ENCODE measurements around the gene DCAF12L1. TPM values are rescaled to one million over a fixed set of nuclear protein-coding genes. Genes with fewer than 3 reads are reported as not detected.
A peak's percentile ranks its signal among the peaks of the same experiment; 100 is the strongest.

Gene DCAF12L1
- total RNA-seq (ENCODE audit: low replicate concordance) = 0.56 and 0.83 TPM in 2 replicates
- long read RNA-seq = 0 reads

DNA sequence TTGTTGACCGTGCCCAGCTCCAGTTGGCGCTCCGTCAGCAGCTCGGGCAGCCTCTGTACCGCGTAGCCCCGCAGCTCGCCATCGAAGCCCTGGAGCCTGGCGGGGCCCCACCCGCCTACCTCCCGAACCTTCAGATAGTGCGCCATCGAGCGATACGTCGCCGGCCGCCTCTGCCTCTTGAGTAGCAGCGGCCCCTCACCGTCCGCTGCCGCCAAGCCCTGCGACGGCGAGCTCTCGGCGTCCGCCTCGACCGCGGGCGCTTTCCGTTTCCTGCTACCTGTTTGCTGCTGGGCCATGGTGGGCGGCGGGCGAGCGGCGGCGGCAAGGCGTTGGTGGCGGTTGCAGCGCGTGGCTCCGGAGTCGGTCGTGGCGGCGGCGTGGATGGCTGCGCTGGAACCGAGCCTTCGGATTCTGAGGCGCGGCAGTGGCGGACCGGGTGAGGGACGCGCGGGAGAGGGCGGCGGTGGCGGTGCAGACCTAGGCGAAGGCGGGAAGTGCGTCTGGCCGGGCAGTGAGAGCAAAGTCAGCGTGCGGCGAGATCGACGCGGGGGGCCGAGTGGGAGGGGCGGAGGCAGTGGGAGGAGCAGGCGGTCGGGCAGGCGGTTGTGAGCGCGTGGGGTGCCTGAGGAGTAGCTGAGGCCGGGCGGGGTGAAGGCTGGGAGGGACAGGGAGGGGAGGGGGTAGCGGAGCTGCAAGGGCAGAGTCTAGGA, at the start of gene DCAF12L1:
DCAF12L1 (minus strand) TSS at position 502 of the 710 bp plus-strand sequence; CDS start at position 296, 206 bp downstream.
- no peaks in the 10 kb centered on the region for H3K36me3 Mint-ChIP-seq
- H3K4me1 Mint-ChIP-seq (ENCODE audit: unreplicated experiment) = no peaks in the 10 kb centered on the region
- TF ChIP-seq, protein P1, sequence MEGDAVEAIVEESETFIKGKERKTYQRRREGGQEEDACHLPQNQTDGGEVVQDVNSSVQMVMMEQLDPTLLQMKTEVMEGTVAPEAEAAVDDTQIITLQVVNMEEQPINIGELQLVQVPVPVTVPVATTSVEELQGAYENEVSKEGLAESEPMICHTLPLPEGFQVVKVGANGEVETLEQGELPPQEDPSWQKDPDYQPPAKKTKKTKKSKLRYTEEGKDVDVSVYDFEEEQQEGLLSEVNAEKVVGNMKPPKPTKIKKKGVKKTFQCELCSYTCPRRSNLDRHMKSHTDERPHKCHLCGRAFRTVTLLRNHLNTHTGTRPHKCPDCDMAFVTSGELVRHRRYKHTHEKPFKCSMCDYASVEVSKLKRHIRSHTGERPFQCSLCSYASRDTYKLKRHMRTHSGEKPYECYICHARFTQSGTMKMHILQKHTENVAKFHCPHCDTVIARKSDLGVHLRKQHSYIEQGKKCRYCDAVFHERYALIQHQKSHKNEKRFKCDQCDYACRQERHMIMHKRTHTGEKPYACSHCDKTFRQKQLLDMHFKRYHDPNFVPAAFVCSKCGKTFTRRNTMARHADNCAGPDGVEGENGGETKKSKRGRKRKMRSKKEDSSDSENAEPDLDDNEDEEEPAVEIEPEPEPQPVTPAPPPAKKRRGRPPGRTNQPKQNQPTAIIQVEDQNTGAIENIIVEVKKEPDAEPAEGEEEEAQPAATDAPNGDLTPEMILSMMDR (conservative IDR thresholded peaks at IDR 0.05) = no peak
- no peaks in the 10 kb centered on the region for H3K9me3 Mint-ChIP-seq
- H3K27me3 Mint-ChIP-seq = peaks cover 24% of the 10 kb centered on the region
- peak within 1 kb of the TSS; percentile 77 for H3K4me3 Mint-ChIP-seq
- H3K27ac Mint-ChIP-seq = no peak within 1 kb of the TSS
- DNase-seq (ENCODE audit: extremely low spot score, unreplicated experiment) = no peak

DNA sequence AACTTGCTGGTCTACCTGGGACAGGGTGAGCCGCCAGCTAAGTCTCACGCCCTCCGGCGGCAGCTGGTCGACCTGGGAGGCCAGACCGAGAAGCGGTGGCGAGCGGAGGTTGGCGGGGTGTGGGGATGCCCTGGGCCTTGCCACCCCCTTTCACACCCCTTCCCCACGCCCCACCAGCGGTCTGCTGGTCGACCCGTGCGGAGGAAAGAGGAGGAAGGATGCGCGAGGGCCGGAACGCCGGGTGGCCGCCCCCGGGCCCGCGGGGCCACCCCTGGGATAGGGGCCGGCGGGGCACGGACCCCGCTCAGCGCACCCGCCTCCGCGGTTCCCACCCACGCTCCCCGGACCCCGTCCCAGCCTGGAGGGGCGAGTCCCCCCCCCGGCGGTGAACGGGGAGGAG, 28.3 kb upstream of the DCAF12L1 start:
- Mint-ChIP-seq H3K27me3 (no peaks in the 10 kb centered on the region), H3K4me3 (no peak overlapping the region), H3K4me1 (ENCODE audit: unreplicated experiment) (no peaks in the 10 kb centered on the region), H3K27ac (no peak overlapping the region), H3K9me3 (no peaks in the 10 kb centered on the region), H3K36me3 (no peaks in the 10 kb centered on the region)
- DNase-seq (ENCODE audit: extremely low spot score, unreplicated experiment) = peak; percentile 67
- TF ChIP-seq, protein P1 (conservative IDR thresholded peaks at IDR 0.05) = no peak

DNA sequence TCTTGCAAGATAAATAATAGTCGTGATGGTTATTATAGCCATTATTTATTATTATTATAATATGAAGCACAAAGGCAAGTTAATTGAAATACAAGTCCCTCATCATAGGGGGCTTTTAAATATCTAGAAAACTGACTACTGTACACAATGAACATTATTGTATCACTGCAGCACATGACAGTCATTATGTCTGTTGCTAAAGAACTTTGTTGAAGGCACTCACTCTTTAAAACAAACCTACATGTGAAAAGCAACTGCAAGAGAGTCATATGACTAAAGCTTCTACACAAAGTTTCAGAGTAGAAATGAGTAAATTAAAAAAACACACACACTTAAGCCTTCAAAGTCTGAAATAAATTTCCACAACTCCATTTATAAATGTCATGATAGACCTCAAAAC, 23.3 kb upstream of the DCAF12L1 start:
- no peak for DNase-seq (ENCODE audit: extremely low spot score, unreplicated experiment)
- no peaks in the 10 kb centered on the region for H3K9me3 Mint-ChIP-seq
- H3K27me3 Mint-ChIP-seq = no peaks in the 10 kb centered on the region
- TF ChIP-seq, protein P1 (conservative IDR thresholded peaks at IDR 0.05) = no peak
- no peaks in the 10 kb centered on the region for H3K36me3 Mint-ChIP-seq
- H3K27ac Mint-ChIP-seq = no peak overlapping the region
- H3K4me1 Mint-ChIP-seq (ENCODE audit: unreplicated experiment) = no peaks in the 10 kb centered on the region
- H3K4me3 Mint-ChIP-seq = no peak overlapping the region

DNA sequence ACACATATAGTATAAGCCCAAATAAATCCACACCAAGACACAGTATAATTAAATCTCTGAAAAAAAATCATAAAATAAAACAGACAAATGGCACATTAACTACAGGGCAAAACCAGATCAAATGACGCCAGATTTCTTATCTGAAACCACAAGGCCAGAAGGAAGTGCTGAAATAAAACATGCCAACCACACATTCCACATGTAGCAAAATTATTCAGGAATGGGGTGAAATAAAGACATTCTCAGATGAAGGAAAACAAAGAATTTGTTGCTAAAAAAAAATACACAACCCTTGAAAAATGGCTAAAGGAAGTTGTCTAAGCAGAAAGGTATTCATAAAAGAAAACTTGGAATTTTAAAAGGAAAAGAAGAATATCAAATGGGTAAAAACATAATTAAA, 4.5 kb upstream of the DCAF12L1 start:
- TF ChIP-seq, protein P1 (conservative IDR thresholded peaks at IDR 0.05) = no peak
- no peak for DNase-seq (ENCODE audit: extremely low spot score, unreplicated experiment)
- Mint-ChIP-seq H3K9me3 (no peaks in the 10 kb centered on the region), H3K27me3 (peaks cover 15% of the 10 kb centered on the region), H3K4me1 (ENCODE audit: unreplicated experiment) (no peaks in the 10 kb centered on the region), H3K4me3 (no peak overlapping the region), H3K36me3 (no peaks in the 10 kb centered on the region), H3K27ac (no peak overlapping the region)

DNA sequence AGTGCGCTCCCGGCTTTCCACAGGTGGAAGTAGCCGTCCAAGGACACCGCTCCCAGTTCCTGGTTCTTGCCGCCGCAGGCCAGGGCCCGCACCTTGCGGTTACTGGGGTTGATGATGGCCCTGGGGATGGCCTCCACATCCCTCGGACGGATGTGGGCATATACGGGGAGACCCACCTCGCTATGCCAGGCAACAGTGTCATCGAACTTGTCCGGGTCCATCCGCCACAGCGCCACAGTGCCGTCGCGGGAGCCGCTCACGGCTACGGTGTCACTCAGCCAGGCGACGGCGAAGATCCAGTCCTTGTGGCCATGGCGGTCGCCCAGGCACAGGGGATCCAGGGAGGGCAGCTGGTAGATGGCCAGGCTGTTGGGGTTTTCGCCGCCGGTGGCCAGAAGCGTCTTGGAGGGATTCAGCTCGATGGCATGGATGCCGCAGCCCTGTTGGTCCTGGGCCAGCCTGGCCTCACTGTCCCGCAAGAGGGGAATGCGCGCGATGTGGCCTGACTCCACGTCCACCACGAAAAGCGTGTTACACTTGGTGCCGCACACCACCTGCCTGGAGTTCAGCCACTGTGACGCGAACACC, 795 bp downstream of the DCAF12L1 start:
- no peaks in the 10 kb centered on the region for H3K36me3 Mint-ChIP-seq
- no peak for DNase-seq (ENCODE audit: extremely low spot score, unreplicated experiment)
- peak overlapping the region; percentile 77 for H3K4me3 Mint-ChIP-seq
- H3K4me1 Mint-ChIP-seq (ENCODE audit: unreplicated experiment) = no peaks in the 10 kb centered on the region
- TF ChIP-seq, protein P1 (conservative IDR thresholded peaks at IDR 0.05) = no peak
- H3K9me3 Mint-ChIP-seq = no peaks in the 10 kb centered on the region
- peaks cover 24% of the 10 kb centered on the region for H3K27me3 Mint-ChIP-seq
- no peak overlapping the region for H3K27ac Mint-ChIP-seq
